HG03342 (cell line): ENCODE measurements around the gene DIDO1.
"Not testable (repeated sequence)": the region's sequence is repeated elsewhere in the genome, so short reads cannot be mapped to it uniquely, and the experiment has no call there.

Experiments
- ATAC-seq: cut with Tn5 transposase; IDR thresholded peaks from one replicate; pipeline ENCODE4 v1.9.1; 2021; ENCODE audit warnings: mild to moderate bottlenecking, moderate library complexity; ENCODE audit not compliant: unreplicated experiment

The DIDO1 gene

DNA sequence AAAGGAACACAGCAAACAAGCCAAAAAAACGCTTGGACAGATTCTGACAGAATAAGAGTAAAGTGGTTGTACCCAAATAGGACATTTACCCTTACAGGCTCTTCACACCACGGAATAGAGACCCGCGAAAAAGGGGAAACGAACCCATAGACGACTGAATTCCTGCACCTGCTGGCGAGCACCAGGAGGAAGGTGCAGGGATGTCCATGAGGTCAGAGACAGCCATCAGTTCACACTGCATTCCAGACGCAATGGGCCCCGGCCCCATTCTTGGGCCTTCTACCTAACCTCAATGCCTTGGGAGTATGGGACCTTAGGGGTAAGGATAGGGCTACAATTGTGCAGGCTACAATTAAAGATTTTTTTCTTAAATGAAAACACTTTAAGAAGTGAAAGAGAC lies 5.2 kb upstream of the DIDO1 start:
- ATAC-seq: no peak

DNA sequence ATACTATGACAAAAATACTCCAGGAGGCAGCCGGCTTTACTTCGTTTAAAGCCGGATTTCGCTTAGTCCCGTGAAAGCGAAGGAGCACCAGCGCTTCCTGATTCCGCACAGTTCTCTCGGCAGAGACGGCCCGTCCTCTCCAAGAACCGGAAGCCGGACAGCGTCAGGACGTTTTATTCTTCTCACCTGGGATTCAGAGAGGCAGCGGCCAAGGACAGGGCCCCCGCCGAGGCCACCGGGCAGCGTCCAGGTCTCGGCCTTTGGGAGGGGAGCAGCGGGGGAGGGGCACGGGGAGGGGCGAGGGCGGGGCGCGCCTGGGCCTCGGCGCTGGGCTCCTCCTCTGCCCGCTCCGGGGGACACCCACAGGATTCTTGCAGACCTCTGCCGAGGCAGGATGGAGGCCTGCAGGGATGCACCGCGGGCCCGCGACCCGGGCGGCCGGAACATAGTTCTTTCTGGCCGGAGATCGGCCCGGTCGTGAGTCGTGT lies 2.8 kb upstream of the DIDO1 start:
- ATAC-seq: no peak

DNA sequence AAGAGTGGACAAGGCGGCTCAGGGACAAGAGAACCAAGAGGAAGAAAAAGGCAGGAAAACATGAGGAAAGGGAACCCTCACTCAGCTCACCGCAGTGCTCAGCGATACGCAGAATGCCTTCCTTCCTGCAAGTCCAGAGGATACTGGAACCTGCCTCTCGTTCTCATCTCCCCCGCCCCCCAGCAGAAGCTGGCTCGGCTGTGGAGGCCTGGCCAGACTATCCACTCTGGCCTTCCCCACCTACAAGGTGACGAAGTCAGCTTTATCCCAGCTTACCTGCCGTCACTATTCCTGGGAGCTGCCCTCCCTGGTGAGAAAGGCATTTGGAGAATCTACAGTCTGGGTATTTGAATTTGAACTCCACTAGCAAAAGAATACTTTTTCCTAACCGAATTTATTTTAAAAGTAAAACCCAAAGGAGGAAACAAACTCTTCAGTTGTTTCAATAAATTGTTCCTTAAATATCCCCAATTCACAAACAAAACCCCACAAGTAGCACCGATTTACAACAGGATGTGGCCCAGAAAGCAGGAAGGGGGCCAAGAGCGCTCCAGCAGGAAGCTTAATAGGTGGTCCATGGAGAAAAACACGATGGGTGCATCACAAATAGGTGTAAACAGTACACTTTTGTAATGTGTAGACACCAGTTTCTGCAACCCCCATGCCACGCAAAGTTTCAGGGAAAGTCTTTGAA lies 2.1 kb upstream of the DIDO1 start:
- ATAC-seq: no peak

GRCh38 chr20:62927128-62927705 lies 912 bp upstream of the DIDO1 start:
- ATAC-seq: no peak

GRCh38 chr20:62925420-62926228 lies 681 bp downstream of the DIDO1 start:
- peak; percentile 14 for ATAC-seq

DNA sequence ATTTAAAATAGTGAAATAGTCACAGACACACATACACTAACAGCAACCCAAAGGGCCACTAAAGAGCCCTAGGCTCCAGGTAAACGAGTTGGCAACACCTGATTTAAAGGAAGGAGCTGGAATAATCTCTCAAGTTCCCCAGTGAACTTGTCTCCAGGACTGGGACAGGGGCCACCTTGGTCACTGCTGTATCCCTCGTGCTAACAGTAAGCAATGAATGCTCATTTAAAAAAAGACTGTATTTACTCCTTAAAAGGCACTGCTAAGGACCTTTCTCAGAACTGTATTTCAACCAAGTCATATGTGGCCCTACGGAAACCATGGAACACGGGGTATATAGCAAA lies 1.3 kb downstream of the DIDO1 start:
- no peak for ATAC-seq

- no peak for ATAC-seq
Observed at GRCh38 chr20:62924442-62925075, 1.7 kb downstream of the DIDO1 start.

DNA sequence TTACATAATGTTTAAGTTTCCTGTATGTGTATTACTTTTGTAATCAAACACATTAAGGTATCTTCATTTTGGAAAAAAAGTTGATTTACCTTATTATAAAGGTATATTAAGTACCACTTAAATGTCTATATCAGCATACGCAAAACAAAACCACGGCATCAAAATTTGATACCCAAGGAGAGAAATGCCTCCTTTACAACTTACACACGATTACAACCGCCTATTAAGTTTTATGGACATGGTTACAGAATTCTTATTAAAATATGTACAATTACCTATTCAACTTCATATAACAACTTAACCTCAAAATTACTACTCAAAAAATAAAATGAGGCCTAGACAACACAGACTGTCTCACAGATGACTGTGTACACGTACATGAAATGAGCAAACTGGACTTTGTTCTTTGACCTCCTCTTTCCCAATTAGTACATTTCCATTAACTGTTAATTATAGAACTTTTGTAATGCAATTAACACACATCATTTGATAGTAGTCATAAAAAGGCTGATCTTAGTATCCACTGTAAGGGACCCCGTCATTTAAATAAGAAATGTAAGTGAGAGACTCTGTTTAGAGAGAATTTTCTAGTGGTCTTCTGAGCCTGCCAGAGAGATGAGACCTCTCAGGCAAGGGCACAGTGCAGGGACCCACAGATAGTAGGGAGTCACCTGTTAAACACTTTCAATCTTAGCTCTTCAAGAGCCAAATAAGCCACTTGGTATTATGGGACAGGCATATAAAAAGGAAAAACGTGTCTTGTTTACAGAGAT lies 2.5 kb downstream of the DIDO1 start:
- no peak for ATAC-seq

GRCh38 chr20:62923059-62923668 lies 3.1 kb downstream of the DIDO1 start:
- ATAC-seq: not testable (repeated sequence)

DNA sequence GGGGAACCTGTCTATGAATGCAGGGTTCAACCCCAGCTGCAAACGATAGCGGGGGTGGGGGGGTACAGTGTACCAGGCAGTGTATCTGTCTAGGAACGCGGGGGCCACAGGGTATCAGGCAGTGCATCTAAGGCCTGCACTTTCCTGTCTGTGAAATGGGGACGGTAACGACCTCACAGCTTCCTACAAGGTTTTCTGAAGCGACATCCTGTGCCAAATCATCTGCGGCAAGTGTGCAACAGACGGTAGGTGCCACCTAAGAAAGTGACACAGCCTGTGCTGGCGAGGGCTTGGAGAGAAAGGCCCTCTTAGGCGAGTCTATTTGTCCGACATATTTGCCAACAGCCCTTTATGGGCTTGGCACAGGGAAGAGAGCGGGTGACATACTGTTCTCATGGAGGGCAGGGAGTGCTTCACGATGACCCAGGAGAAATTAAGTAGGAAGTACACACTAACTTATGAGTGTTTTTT lies 3.8 kb downstream of the DIDO1 start:
- ATAC-seq: no peak

GRCh38 chr20:62921119-62921687 lies 5.1 kb downstream of the DIDO1 start:
- ATAC-seq: no peak

DNA sequence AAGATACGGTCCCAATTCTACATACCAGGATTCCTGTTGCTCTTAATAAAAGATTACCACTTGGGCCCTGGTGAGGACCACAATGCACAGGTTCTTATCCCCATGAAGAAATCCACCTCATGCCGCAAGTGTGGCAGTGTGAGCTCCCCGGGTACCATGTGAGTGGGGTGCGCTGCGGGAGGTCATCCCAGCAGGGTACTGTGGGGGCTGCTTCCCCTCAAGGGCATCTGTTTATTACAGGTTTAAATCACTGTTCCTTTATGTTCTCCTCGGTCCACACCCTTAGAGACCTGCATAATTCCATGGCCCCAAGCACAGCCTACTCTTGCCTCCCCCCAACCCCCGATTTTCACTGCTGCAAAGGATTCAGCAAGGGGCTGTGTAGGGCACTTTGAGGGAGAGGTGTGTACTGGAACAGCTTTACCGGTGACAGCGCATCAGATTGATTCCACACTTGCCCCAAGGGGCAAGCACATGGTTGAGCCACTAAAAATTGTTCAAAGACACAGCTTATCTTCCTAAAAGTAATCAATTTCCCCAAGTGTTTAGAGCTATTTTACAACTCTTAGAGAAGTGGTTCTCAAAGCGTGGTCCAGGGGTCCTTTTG lies 6.2 kb downstream of the DIDO1 start:
- no peak for ATAC-seq

DNA sequence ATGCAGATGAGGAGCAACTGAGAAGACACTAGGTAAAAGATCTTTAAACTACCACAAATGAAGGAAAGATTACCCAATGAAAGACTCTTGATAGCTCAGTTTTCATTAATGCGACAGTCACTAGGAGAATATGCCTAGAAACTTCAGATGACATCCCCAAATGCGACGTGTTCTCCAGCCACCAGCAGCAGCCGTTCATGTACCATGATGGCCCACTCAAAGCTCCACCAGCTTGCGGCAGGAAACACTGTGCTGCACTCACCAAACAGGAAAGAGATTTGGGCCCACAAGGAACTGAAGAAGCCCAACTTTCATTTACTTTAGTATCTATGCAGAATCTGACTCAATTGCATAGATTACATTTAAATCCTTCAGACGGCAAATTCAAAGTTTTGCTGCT lies 7.5 kb downstream of the DIDO1 start:
- no peak for ATAC-seq

GRCh38 chr20:62918147-62918546 lies 8.2 kb downstream of the DIDO1 start:
- no peak for ATAC-seq

DNA sequence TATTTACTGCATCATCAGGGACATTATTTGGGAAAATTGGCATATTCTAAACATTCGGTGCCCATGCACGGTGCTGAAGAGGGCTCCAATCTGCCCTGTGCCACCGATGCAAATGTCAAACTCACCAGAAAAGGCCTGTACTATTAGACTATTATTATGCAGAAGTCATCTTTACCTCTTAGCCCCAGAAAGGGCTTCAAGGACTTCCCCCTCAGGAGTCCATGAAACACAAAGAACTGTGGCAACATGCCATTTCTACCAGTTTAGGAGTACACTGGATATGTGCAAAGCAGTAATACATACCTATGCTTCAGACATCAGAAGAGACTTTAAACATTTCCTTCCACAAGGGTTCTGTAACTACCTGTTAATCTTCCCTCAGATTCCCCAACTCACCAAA lies 8.6 kb downstream of the DIDO1 start:
- ATAC-seq: no peak

DNA sequence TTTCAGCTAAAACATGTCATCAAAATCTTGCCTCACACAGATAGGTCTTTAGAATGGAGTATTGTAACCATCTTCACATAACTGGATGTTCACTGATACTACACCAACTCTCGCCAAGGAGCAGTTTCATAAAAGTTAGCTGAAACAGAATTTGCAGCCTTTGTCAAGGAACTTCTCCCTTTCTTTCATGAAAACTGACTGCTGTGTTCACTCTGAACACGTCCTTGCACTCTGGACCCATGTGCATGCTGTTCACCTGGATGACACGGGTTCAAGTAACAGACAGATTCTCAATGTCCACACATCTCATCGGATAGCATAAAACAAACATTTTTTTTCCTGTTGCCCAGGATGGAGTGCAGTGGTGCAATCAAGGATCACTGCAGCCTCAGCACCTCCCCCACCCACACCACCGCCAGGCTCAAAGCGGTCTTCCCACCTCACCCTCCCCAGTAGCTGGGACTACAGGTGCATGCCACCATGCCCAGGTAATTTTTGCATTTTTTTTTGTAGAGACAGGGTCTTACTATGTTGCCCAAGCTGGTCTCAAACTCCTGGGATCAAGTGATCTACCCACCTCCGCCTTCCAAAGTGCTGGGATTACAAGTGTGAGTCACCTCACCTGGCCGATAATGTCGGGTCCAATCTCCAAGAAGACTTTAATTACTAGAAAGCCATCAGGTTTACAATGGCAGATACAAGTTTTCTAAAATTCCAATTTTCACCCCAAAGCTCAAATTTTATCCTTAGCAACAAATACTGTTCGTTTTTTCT lies 9.4 kb downstream of the DIDO1 start:
- ATAC-seq: no peak

- no peak for ATAC-seq
Observed at GRCh38 chr20:62914970-62915457, 11.3 kb downstream of the DIDO1 start.

- no peak for ATAC-seq
Observed at GRCh38 chr20:62914436-62914835, 11.9 kb downstream of the DIDO1 start.
